Measurements from ENCODE around the gene DIO3. TPM values are rescaled to one million over a fixed set of nuclear protein-coding genes. Genes with fewer than 3 reads are reported as not detected.

The DIO3 gene
- total and polyA plus RNA-seq, 4 donors: 0.91 to 7.1 (median 1.4) TPM

- 72 to 83% methylated on average over 41 of the region's 41 CpGs for WGBS, 2 donors
- H3K27me3 ChIP-seq (ENCODE audit: control insufficient read depth in 3 of 3, insufficient read depth in 3 of 3, low read length in 2 of 3): no peaks in the 10 kb centered on the region
- H3K27ac ChIP-seq (ENCODE audit: low read depth in 1 of 2, low read length in 1 of 2): no peak overlapping the region
- no peak for TF ChIP-seq CTCF (IDR thresholded peaks at IDR 0.05; ENCODE audit: control extremely low read depth, extremely low read depth)
- H3K4me1 ChIP-seq (ENCODE audit: control insufficient read depth in 5 of 5, insufficient read depth in 5 of 5, low read length in 5 of 5): peaks cover 0 to 9% (median 3%) of the 10 kb centered on the region in 5 donors
- H3K36me3 ChIP-seq (ENCODE audit: control insufficient read depth in 4 of 4, insufficient read depth in 4 of 4, low read length in 4 of 4): no peaks in the 10 kb centered on the region
- DNase-seq (no peak), ATAC-seq (ENCODE audit: insufficient read depth, low FRiP score) (no peak)
- no peak overlapping the region for H3K9ac ChIP-seq (ENCODE audit: insufficient read depth in 1 of 2, low read length in 2 of 2)
- no peak overlapping the region for H3K4me3 ChIP-seq
- no peaks in the 10 kb centered on the region for H3K9me3 ChIP-seq (ENCODE audit: control insufficient read depth in 4 of 4, insufficient read depth in 3 of 4, low read length in 3 of 4)
Observed at GRCh38 chr14:101525640-101526527, 35.4 kb upstream of the DIO3 start.

- H3K9ac ChIP-seq (ENCODE audit: insufficient read depth in 1 of 2, low read length in 2 of 2): no peak overlapping the region
- no peaks in the 10 kb centered on the region for H3K4me1 ChIP-seq (ENCODE audit: control insufficient read depth in 5 of 5, insufficient read depth in 5 of 5, low read length in 5 of 5)
- ATAC-seq (ENCODE audit: insufficient read depth, low FRiP score) (no peak), DNase-seq (no peak)
- H3K36me3 ChIP-seq (ENCODE audit: control insufficient read depth in 4 of 4, insufficient read depth in 4 of 4, low read length in 4 of 4): no peaks in the 10 kb centered on the region
- TF ChIP-seq CTCF (IDR thresholded peaks at IDR 0.05; ENCODE audit: control extremely low read depth, extremely low read depth): no peak
- H3K27ac ChIP-seq (ENCODE audit: low read depth in 1 of 2, low read length in 1 of 2): no peak overlapping the region
- H3K27me3 ChIP-seq (ENCODE audit: control insufficient read depth in 3 of 3, insufficient read depth in 3 of 3, low read length in 2 of 3): no peaks in the 10 kb centered on the region
- no peaks in the 10 kb centered on the region for H3K9me3 ChIP-seq (ENCODE audit: control insufficient read depth in 4 of 4, insufficient read depth in 3 of 4, low read length in 3 of 4)
- H3K4me3 ChIP-seq: no peak overlapping the region
- 92 to 93% methylated on average over 11 of the region's 11 CpGs for WGBS, 2 donors
Observed at GRCh38 chr14:101527987-101528386, 33.3 kb upstream of the DIO3 start.

- Histone ChIP-seq H3K9me3 (ENCODE audit: control insufficient read depth in 4 of 4, insufficient read depth in 3 of 4, low read length in 3 of 4) (no peaks in the 10 kb centered on the region), H3K27ac (ENCODE audit: low read depth in 1 of 2, low read length in 1 of 2) (no peak overlapping the region), H3K36me3 (ENCODE audit: control insufficient read depth in 4 of 4, insufficient read depth in 4 of 4, low read length in 4 of 4) (no peaks in the 10 kb centered on the region), H3K4me1 (ENCODE audit: control insufficient read depth in 5 of 5, insufficient read depth in 5 of 5, low read length in 5 of 5) (no peaks in the 10 kb centered on the region), H3K4me3 (no peak overlapping the region), H3K27me3 (ENCODE audit: control insufficient read depth in 3 of 3, insufficient read depth in 3 of 3, low read length in 2 of 3) (no peaks in the 10 kb centered on the region), H3K9ac (ENCODE audit: insufficient read depth in 1 of 2, low read length in 2 of 2) (no peak overlapping the region)
- ATAC-seq (ENCODE audit: insufficient read depth, low FRiP score): no peak
- no peak for DNase-seq
- TF ChIP-seq CTCF (IDR thresholded peaks at IDR 0.05; ENCODE audit: control extremely low read depth, extremely low read depth): no peak
- 66 to 72% methylated on average over 13 of the region's 13 CpGs for WGBS, 2 donors
Observed at GRCh38 chr14:101529079-101529478, 32.2 kb upstream of the DIO3 start.
